D721Med (cell line): Measurements from ENCODE around the gene GDF10.

Source experiments
- DNase-seq: peaks from one replicate; pipeline ENCODE4 v3.0.0; 2011; ENCODE audit warnings: low spot score; ENCODE audit not compliant: insufficient read length
- FAIRE-seq: peaks from 2 replicates; lab custom pipeline; 2011; peaks lifted over from hg19 to GRCh38; lab: Jason Lieb, UNC
- CTCF ChIP-seq: IDR thresholded peaks from 2 replicates; pipeline ENCODE4 v1.5.1; 2012; ENCODE audit warnings: mild to moderate bottlenecking, control low read depth; ENCODE audit not compliant: insufficient read depth; ENCODE audit errors: missing control alignments

GDF10 gene

GRCh38 chr10:47339186-47339735 lies 39.3 kb downstream of the GDF10 start:
- TF ChIP-seq CTCF: no peak
- DNase-seq (no peak), FAIRE-seq (no peak)

GRCh38 chr10:47339759-47340607 lies 40.0 kb downstream of the GDF10 start:
- FAIRE-seq: no peak
- TF ChIP-seq CTCF: no peak
- no peak for DNase-seq

DNA sequence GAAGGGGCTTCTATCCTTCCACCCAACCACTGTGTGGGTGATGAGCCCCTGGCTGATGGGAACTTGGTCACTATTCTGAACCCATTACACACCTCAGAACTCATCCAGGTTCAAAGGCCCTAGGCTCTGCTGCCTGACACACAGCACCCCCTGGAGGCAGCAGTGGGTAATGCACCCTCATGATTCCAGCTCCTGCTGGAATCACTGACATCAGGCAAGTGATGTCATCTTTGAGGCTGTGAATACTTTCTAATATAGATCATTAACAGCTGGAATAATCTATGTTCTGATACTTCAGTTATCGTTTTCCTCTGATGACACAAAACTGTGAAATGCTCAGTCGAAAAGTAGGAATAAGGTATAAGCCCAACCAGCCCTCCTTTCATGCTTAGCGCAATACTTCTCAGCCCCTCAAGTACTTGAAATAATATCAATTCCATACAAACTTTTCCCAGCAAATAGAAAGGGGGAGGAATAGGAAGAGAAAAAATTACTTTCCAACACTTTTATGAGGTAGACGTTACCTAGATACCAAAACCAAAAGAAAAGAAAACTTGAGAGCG lies 40.7 kb downstream of the GDF10 start:
- no peak for FAIRE-seq

DNA sequence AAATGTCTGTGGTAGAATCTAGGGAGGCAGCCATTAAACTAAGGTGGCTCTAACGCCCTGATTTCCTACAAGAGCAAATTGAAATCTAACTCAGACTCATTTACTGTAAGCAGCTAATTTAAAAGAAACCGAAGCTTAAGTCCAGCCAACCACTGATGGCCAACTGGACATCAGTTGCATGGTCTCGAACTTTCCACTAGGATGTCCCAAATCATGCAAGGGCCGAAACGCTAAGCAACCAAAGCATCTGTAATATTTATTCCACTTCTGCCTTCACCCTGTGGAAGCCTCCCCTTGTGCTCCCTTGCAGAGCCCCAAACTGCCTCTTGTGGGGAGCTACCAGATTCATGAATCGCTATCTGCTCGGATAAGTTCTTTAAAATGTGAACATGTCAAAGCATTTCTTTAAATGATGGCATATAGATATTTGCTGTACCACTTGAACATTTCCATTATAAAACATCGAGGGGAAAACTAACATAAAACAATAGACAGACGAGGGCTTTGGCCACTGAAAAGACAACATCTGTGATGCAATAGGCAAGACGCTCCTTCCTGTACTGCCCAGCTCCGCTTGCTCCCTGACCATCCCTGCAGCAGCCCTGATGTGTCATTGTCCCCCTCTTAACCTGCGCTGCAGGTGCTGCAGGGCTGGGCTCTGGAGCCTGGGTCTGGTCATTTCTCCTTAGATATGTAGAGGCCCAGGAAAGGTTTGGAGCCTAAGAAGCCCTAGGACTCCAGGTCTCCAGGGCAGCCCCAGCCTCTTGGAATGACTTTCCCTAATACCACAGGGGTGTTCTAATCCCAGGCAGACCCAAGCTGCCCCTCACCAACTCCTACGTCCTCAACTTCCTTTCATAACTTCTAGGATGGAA lies 45.2 kb downstream of the GDF10 start:
- no peak for DNase-seq
- TF ChIP-seq CTCF: no peak
- FAIRE-seq: no peak

More for the DNA sequence above, 40.7 kb downstream of the GDF10 start:
- DNase-seq: peak; percentile 75
- TF ChIP-seq CTCF: peak; percentile 88

- DNase-seq (peak; percentile 80), FAIRE-seq (no peak)
- no peak for TF ChIP-seq CTCF
Measured at GRCh38 chr10:47346581-47347302, 46.7 kb downstream of the GDF10 start.

DNA sequence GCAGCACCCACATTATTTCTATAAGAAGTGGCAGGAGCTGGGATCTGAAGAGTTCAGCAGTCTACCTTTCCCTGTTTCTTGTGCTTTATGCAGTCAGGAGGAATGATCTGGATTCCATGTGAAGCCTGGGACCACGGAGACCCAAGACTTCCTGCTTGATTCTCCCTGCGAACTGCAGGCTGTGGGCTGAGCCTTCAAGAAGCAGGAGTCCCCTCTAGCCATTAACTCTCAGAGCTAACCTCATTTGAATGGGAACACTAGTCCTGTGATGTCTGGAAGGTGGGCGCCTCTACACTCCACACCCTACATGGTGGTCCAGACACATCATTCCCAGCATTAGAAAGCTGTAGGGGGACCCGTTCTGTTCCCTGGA lies 47.3 kb downstream of the GDF10 start:
- DNase-seq (no peak), FAIRE-seq (no peak)
- no peak for TF ChIP-seq CTCF
